ENCODE data around the gene SPOP. TPM values are rescaled to one million over a fixed set of nuclear protein-coding genes. Genes with fewer than 3 reads are reported as not detected.

The SPOP gene
- total RNA-seq, 1 experiment from 2014 or later = 52.3 TPM

- ChIA-PET CTCF (interaction anchor here (0.6 kb wide), 2 partner anchors 24 to 44 kb away, joined by 3 to 4 read pairs; no protein-coding TSS in a partner anchor), POLR2A (interaction anchor here (1.0 to 4.1 kb wide), 2 partner anchors 12 to 15 kb away, joined by 5 to 22 read pairs; no protein-coding TSS in a partner anchor)
- Mint-ChIP-seq H3K4me1 (ENCODE audit: insufficient read depth, unreplicated experiment) (peaks cover 4% of the 10 kb centered on the region), H3K36me3 (ENCODE audit: insufficient read depth, unreplicated experiment) (peaks cover 18% of the 10 kb centered on the region), H3K27ac (ENCODE audit: low read depth, unreplicated experiment) (no peak overlapping the region), H3K4me3 (ENCODE audit: unreplicated experiment) (no peak overlapping the region), H3K27me3 (ENCODE audit: insufficient read depth, unreplicated experiment) (no peaks in the 10 kb centered on the region), H3K9me3 (ENCODE audit: unreplicated experiment) (no peaks in the 10 kb centered on the region)
- DNase-seq (ENCODE audit: unreplicated experiment) = no peak
- BruUV-seq (replicated peaks) = no TSS peak
- intact Hi-C loops (cut with micrococcal nuclease) = no loop called here
- no peak for TF ChIP-seq CTCF (IDR thresholded peaks at IDR 0.05; ENCODE audit: unreplicated experiment)
Observed at GRCh38 chr17:49633250-49633649, 44.6 kb downstream of the SPOP start.

- Mint-ChIP-seq H3K4me1 (ENCODE audit: insufficient read depth, unreplicated experiment) (peaks cover 11% of the 10 kb centered on the region), H3K4me3 (ENCODE audit: unreplicated experiment) (no peak overlapping the region), H3K9me3 (ENCODE audit: unreplicated experiment) (no peaks in the 10 kb centered on the region), H3K36me3 (ENCODE audit: insufficient read depth, unreplicated experiment) (peaks cover 18% of the 10 kb centered on the region), H3K27me3 (ENCODE audit: insufficient read depth, unreplicated experiment) (no peaks in the 10 kb centered on the region), H3K27ac (ENCODE audit: low read depth, unreplicated experiment) (no peak overlapping the region)
- ChIA-PET POLR2A (interaction anchor here (0.8 to 4.1 kb wide), 2 partner anchors 13 to 56 kb away, joined by 3 to 22 read pairs; partner anchors contain the start of gene NXPH3), CTCF (interaction anchor here (0.7 kb wide), 2 partner anchors 65 to 115 kb away, joined by 3 to 6 read pairs; no protein-coding TSS in a partner anchor)
- no peak for TF ChIP-seq CTCF (IDR thresholded peaks at IDR 0.05; ENCODE audit: unreplicated experiment)
- BruUV-seq (replicated peaks) = no TSS peak
- DNase-seq (ENCODE audit: unreplicated experiment) = no peak
- intact Hi-C loops (cut with micrococcal nuclease) = no loop called here
Observed at GRCh38 chr17:49632201-49632600, 45.7 kb downstream of the SPOP start.

- DNase-seq (ENCODE audit: unreplicated experiment) = no peak
- ChIA-PET POLR2A (interaction anchor here (0.5 to 4.1 kb wide), 2 partner anchors 14 to 46 kb away, joined by 4 to 22 read pairs; no protein-coding TSS in a partner anchor), CTCF (interaction anchor here (0.7 kb wide), 2 partner anchors 64 to 115 kb away, joined by 3 to 6 read pairs; no protein-coding TSS in a partner anchor)
- H3K27ac Mint-ChIP-seq (ENCODE audit: low read depth, unreplicated experiment) = no peak overlapping the region
- peaks cover 18% of the 10 kb centered on the region for H3K36me3 Mint-ChIP-seq (ENCODE audit: insufficient read depth, unreplicated experiment)
- no peaks in the 10 kb centered on the region for H3K9me3 Mint-ChIP-seq (ENCODE audit: unreplicated experiment)
- BruUV-seq (replicated peaks) = no TSS peak
- no peak for TF ChIP-seq CTCF (IDR thresholded peaks at IDR 0.05; ENCODE audit: unreplicated experiment)
- peaks cover 11% of the 10 kb centered on the region for H3K4me1 Mint-ChIP-seq (ENCODE audit: insufficient read depth, unreplicated experiment)
- intact Hi-C loops (cut with micrococcal nuclease) = no loop called here
- H3K27me3 Mint-ChIP-seq (ENCODE audit: insufficient read depth, unreplicated experiment) = no peaks in the 10 kb centered on the region
- H3K4me3 Mint-ChIP-seq (ENCODE audit: unreplicated experiment) = no peak overlapping the region
Observed at GRCh38 chr17:49631496-49631895, 46.4 kb downstream of the SPOP start.

- ChIA-PET CTCF (no interaction called here), POLR2A (interaction anchor here (0.7 to 4.1 kb wide), 3 partner anchors 12 to 62 kb away, joined by 3 to 22 read pairs (median 3); no protein-coding TSS in a partner anchor)
- BruUV-seq (replicated peaks) = no TSS peak
- H3K4me3 Mint-ChIP-seq (ENCODE audit: unreplicated experiment) = no peak overlapping the region
- no peak for TF ChIP-seq CTCF (IDR thresholded peaks at IDR 0.05; ENCODE audit: unreplicated experiment)
- no peak for DNase-seq (ENCODE audit: unreplicated experiment)
- H3K4me1 Mint-ChIP-seq (ENCODE audit: insufficient read depth, unreplicated experiment) = peaks cover 11% of the 10 kb centered on the region
- intact Hi-C loops (cut with micrococcal nuclease) = no loop called here
- H3K27ac Mint-ChIP-seq (ENCODE audit: low read depth, unreplicated experiment) = no peak overlapping the region
- H3K27me3 Mint-ChIP-seq (ENCODE audit: insufficient read depth, unreplicated experiment) = no peaks in the 10 kb centered on the region
- H3K36me3 Mint-ChIP-seq (ENCODE audit: insufficient read depth, unreplicated experiment) = peaks cover 17% of the 10 kb centered on the region
- no peaks in the 10 kb centered on the region for H3K9me3 Mint-ChIP-seq (ENCODE audit: unreplicated experiment)
Observed at GRCh38 chr17:49630113-49630900, 47.6 kb downstream of the SPOP start.
